ENCODE data around the gene DOCK9. TPM values are rescaled to one million over a fixed set of nuclear protein-coding genes. Genes with fewer than 3 reads are reported as not detected.

DOCK9 gene
- total RNA-seq, 1 donor from 2014 or later = 21.0 TPM

GRCh38 chr13:99007414-99007986, 29.6 kb upstream of the DOCK9 start:
- Mint-ChIP-seq H3K4me1 (peaks cover 40% of the 10 kb centered on the region), H3K27ac (no peak overlapping the region), H3K4me3 (no peak overlapping the region), H3K36me3 (no peaks in the 10 kb centered on the region), H3K27me3 (ENCODE audit: low read depth) (no peaks in the 10 kb centered on the region), H3K9me3 (no peaks in the 10 kb centered on the region)
- DNase-seq (ENCODE audit: low spot score in 2 of 2, unreplicated experiment in 2 of 2) = no peak
- TF ChIP-seq CTCF (IDR thresholded peaks at IDR 0.05; ENCODE audit: unreplicated experiment) = no peak

GRCh38 chr13:99005609-99006008, 27.7 kb upstream of the DOCK9 start:
- Mint-ChIP-seq H3K4me1 (peaks cover 50% of the 10 kb centered on the region), H3K27me3 (ENCODE audit: low read depth) (no peaks in the 10 kb centered on the region), H3K9me3 (no peaks in the 10 kb centered on the region), H3K36me3 (no peaks in the 10 kb centered on the region), H3K4me3 (no peak overlapping the region), H3K27ac (no peak overlapping the region)
- DNase-seq (ENCODE audit: low spot score in 2 of 2, unreplicated experiment in 2 of 2) = no peak
- TF ChIP-seq CTCF (IDR thresholded peaks at IDR 0.05; ENCODE audit: unreplicated experiment) = no peak

- no peak overlapping the region for H3K4me3 Mint-ChIP-seq
- H3K27me3 Mint-ChIP-seq (ENCODE audit: low read depth) = no peaks in the 10 kb centered on the region
- no peaks in the 10 kb centered on the region for H3K36me3 Mint-ChIP-seq
- no peak for TF ChIP-seq CTCF (IDR thresholded peaks at IDR 0.05; ENCODE audit: unreplicated experiment)
- H3K27ac Mint-ChIP-seq = no peak overlapping the region
- peaks cover 50% of the 10 kb centered on the region for H3K4me1 Mint-ChIP-seq
- no peaks in the 10 kb centered on the region for H3K9me3 Mint-ChIP-seq
- DNase-seq (ENCODE audit: low spot score in 2 of 2, unreplicated experiment in 2 of 2) = no peak
These were observed 27.1 kb upstream of the DOCK9 start for GRCh38 chr13:99004978-99005377.

- Mint-ChIP-seq H3K4me1 (peaks cover 51% of the 10 kb centered on the region), H3K36me3 (no peaks in the 10 kb centered on the region), H3K4me3 (no peak overlapping the region), H3K27me3 (ENCODE audit: low read depth) (no peaks in the 10 kb centered on the region), H3K27ac (no peak overlapping the region), H3K9me3 (no peaks in the 10 kb centered on the region)
- no peak for DNase-seq (ENCODE audit: low spot score in 2 of 2, unreplicated experiment in 2 of 2)
- no peak for TF ChIP-seq CTCF (IDR thresholded peaks at IDR 0.05; ENCODE audit: unreplicated experiment)
These were observed 26.1 kb upstream of the DOCK9 start for GRCh38 chr13:99003851-99004471.

DNA sequence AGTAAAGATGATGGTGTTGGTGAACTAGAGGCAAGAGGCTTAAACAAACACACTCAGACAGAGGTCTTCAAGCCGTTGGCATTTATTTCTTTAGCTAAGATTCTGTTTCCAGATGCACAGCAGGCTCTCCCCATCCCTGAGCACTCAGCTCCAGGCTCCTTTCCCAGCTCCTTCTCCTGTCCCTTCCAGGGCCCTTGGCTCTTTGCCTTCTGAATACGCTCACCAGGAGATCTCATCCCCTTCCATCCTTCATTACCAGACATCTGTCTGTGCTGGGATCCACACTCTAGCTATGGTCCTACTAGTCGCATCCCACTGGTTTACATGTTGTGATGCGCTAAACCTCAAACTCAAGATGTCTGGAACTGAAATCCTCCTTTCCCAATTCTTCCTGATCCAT, 25.3 kb upstream of the DOCK9 start:
- Mint-ChIP-seq H3K36me3 (no peaks in the 10 kb centered on the region), H3K27me3 (ENCODE audit: low read depth) (no peaks in the 10 kb centered on the region), H3K27ac (no peak overlapping the region), H3K4me1 (peaks cover 54% of the 10 kb centered on the region), H3K4me3 (no peak overlapping the region), H3K9me3 (no peaks in the 10 kb centered on the region)
- DNase-seq (ENCODE audit: low spot score in 2 of 2, unreplicated experiment in 2 of 2) = no peak
- no peak for TF ChIP-seq CTCF (IDR thresholded peaks at IDR 0.05; ENCODE audit: unreplicated experiment)

Data from mesothelial cell of epicardium (in vitro differentiated cells).